Activated CD4-positive, alpha-beta T cell treated with anti-CD3 and anti-CD28 coated beads for 4 hours (primary cell): Measurements from ENCODE around the gene NTM.
"Not testable (repeated sequence)": the region's sequence is repeated elsewhere in the genome, so short reads cannot be mapped to it uniquely, and the experiment has no call there.

ENCODE experiments used
- DNase-seq, 2 donors: peaks; one replicate each; pipeline ENCODE4 v3.0.0-alpha.2; 2020

NTM gene

DNA sequence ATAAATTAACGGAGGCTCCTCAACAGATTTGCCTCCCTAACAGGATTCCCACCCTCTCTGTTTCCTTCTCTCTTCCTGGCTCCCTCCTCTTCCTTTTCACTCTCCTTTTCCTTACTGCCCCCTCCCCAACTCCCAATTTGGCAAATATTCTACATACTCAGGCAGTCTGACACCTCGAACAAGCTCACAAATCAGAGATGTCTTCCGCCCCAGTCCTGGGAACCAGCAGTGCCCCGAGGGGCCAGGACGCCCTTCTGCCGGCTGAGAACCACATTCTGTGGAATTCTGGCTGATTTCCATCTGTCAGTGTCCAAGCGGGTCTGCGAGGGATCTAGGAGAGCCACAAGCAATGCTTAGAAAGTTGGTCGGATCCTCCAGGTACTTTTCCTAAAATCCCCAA, 94.0 kb downstream of the NTM start:
- no peak for DNase-seq

- no peak for DNase-seq
Observed at GRCh38 chr11:131465039-131465438, 94.6 kb downstream of the NTM start.

DNA sequence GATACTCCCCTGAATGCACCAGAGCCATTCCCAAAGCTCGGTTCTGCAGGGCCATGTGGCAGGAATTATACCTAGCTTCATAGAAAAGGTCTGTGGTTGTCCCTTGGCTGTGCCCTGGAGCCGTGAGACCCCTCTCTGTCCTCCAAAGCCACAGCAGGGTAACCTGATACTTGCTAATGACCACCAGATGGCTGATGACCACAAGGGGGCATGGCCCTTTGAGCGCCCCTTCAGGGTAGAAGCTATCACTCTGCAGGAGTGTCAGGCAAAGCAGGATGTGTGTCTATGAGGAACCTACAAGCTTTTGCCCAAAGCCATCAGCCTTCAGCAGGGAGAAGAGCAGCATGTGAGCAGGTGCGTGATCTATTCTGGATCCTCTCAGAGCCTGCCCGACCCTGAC, 95.3 kb downstream of the NTM start:
- no peak for DNase-seq

DNA sequence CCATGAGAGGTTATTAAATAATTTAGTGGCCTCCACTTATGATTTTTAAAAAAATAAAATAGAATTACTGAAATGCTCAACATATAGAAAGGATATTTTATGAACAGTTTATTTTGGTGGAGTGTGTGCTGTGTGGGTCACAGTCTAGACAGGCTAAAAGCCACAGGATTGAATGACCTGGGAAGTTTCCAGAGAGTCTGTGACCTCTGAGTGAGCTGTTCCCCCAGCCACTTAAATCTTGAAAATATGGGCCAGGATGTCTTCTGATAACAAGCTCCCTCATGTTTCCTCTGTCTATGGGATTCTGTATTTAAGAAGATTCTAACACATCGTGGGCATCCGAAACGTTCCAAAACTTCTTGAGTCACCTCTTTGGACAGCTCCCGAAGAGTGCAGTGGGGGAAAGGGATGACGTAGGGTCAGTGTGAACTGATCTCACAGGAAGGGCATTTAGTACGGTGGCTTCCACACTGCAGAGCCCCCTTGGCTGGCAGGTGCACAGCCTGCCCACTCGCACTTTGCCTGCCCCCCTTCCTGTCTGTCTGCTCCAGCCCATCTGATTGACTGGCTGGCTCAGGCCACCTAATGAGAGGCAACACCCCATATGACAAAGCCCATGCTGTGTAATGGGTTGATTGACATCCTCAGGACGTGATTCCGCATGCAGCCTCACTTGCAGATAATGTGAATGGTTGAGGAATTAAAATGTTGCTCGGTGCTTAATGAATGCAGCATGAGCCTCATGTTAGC, 97.4 kb downstream of the NTM start:
- no peak for DNase-seq

GRCh38 chr11:131468565-131468964, 98.2 kb downstream of the NTM start:
- DNase-seq, result no peak

- no peak for DNase-seq
Observed at GRCh38 chr11:131470216-131470925, 100.0 kb downstream of the NTM start.

GRCh38 chr11:131471976-131472375, 101.6 kb downstream of the NTM start:
- no peak for DNase-seq

GRCh38 chr11:131474947-131475346, 104.5 kb downstream of the NTM start:
- no peak for DNase-seq

GRCh38 chr11:131476266-131476665, 105.9 kb downstream of the NTM start:
- no peak for DNase-seq

DNA sequence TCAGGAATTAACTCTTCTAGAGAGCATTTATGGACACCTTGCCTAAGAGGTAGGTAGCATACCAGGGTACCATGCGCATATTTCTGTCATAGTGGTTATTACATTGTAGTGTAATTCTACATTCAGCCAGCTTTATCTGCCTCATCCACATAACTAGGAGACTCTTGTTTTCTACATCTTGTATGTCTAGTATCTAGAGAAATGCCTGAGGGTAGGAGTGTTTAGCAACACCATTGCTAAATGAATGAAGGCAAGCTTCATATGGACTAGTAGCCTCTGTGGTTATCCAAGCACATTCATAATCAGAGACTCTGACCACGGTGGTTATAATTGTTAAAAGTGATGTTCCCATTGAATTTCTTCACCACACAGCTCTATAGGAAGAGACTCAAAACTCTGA, 107.9 kb downstream of the NTM start:
- DNase-seq, result no peak

GRCh38 chr11:131481303-131481702, 110.9 kb downstream of the NTM start:
- no peak for DNase-seq

GRCh38 chr11:131481971-131482370, 111.6 kb downstream of the NTM start:
- no peak for DNase-seq

- DNase-seq, result no peak
Observed at GRCh38 chr11:131483453-131483852, 113.0 kb downstream of the NTM start.

DNA sequence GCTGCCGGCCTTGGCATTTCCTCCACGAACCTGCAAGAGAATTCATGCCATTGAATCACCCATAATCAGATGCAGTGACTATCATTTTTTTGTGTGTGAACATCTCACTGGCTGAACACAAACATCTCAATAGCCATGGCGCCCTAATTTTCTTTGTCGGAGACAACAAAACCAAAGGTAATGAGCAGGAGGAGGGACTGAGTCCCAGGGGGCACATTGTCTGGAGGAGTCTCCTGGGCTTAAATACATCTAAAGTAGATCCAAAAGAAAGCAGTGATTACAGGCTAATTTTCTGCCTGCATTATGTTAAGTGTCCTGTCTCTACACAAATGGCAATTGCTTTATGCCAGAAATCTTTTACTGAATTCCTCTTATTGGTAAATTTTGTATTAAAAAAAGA, 113.5 kb downstream of the NTM start:
- DNase-seq, result no peak

GRCh38 chr11:131486100-131486499, 115.7 kb downstream of the NTM start:
- no peak for DNase-seq

- no peak for DNase-seq
Observed at GRCh38 chr11:131486937-131487635, 116.7 kb downstream of the NTM start.

GRCh38 chr11:131488238-131488637, 117.8 kb downstream of the NTM start:
- DNase-seq, result no peak

DNA sequence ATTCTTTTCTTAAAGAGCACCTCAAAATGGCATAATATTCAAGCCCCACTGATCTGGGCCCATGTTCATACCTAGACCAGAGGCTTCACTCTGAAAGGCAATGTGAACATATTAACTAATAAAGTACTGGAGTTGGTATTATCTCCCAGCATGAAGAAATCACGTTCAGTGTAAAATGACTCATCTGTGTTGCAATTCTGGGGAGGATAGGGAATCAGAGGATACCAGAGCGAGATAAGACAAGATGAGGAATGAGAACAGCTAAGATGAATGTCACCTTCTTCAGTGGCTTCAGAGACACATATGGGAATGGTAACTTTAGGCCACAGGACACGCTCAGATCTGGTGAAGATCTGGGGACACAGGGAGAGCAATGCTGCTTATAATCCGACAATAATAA, 121.1 kb downstream of the NTM start:
- no peak for DNase-seq

- DNase-seq, result no peak
Observed at GRCh38 chr11:131495423-131495822, 125.0 kb downstream of the NTM start.

DNA sequence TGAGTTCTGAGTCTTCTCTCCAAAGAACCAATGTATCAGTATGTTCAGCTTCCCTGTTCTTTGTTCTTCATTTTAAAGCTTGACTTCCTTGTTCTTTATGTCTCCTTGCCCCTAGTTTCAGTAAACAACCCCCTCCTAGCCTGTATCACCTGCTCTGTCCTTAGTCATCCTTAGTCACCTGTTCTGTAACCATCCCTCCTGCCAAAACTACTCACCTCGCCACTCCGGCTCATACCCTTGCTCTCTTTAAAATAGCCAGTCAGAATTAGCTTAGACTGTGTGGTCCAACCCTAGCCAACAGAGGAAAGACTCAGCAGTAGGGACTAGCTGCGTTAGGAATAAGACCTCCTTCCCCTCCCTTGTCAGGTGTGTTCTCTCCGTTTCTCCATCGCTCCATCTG, 127.3 kb downstream of the NTM start:
- DNase-seq, result not testable (repeated sequence)

DNA sequence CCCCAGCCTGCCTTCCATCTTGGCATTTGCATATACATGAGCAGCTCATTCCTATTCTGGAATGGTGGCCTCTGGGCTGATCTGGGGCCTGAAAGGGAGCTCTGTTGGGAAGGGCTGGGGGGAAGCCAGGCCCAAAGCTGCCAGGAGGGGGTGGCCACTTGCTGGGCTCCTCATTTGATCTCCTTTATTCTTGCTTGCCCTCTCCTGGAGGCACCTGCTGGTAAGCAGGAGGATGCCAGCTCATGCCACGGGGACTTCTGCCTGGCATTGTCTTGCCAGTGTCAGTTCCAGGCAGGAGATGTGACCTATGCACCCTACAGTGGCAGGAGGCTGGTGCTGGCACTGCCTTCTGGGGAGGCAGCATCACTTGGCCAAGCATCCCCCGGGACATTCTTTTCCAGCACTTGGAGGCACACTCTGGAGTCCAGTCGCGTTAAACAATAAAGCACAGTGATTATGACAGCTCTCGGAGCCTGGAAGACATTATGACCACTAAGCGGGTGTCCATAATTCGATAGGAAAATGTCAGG, 128.3 kb downstream of the NTM start:
- no peak for DNase-seq

DNA sequence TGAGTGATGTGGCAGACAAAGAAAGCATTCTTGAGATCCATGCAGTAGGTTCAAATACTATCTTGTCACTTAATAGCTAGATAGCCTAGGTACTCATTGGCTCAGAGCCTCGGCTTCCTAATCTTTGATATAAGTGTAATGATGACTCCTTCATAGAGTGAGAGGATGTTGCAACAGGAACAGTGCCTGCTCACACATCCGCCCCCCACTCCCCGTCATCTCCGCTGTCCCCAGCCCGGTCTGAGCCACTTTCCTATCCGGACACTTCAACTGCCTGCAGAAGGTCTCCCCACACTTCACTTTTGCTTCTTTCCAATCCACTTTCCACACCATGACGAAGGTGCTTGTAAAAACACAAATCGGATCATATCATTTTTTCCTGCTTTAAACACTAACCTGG, 128.8 kb downstream of the NTM start:
- DNase-seq, result no peak

- no peak for DNase-seq
Observed at GRCh38 chr11:131503017-131503416, 132.6 kb downstream of the NTM start.
